Measurements from ENCODE around the gene ATPAF2.

DNA sequence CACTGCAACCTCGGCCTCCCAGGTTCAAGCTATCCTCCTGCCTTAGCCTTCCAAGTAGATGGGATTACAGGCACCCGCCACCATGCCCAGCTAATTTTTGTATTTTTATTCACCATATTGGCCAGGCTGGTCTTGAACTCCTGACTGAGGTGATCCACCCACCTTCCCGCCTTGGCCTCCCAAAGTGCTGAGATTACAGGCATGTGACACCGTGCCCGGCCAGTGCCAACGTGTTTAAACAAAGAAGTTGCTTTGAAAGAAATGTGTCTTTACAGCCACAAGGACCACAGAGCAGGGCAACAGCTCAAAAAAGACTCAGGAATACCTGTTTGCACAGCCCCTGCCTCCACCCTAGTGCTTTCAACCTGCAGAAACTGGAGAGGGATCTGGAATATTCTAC, 25.0 kb downstream of the ATPAF2 start:
- no peak for TF ChIP-seq MYC (IDR thresholded peaks at IDR 0.05; ENCODE audit: insufficient read depth, insufficient read length, insufficient replicate concordance, low read length, severe bottlenecking)
- no peak for TF ChIP-seq EZH2 (IDR thresholded peaks at IDR 0.05; ENCODE audit: borderline replicate concordance, control insufficient read depth, low read depth, low read length)
- TF ChIP-seq, protein P1, sequence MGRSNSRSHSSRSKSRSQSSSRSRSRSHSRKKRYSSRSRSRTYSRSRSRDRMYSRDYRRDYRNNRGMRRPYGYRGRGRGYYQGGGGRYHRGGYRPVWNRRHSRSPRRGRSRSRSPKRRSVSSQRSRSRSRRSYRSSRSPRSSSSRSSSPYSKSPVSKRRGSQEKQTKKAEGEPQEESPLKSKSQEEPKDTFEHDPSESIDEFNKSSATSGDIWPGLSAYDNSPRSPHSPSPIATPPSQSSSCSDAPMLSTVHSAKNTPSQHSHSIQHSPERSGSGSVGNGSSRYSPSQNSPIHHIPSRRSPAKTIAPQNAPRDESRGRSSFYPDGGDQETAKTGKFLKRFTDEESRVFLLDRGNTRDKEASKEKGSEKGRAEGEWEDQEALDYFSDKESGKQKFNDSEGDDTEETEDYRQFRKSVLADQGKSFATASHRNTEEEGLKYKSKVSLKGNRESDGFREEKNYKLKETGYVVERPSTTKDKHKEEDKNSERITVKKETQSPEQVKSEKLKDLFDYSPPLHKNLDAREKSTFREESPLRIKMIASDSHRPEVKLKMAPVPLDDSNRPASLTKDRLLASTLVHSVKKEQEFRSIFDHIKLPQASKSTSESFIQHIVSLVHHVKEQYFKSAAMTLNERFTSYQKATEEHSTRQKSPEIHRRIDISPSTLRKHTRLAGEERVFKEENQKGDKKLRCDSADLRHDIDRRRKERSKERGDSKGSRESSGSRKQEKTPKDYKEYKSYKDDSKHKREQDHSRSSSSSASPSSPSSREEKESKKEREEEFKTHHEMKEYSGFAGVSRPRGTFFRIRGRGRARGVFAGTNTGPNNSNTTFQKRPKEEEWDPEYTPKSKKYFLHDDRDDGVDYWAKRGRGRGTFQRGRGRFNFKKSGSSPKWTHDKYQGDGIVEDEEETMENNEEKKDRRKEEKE (IDR thresholded peaks at IDR 0.05): no peak
- no peak for TF ChIP-seq CHD1 (IDR thresholded peaks at IDR 0.05; ENCODE audit: low read depth, low read length)
- TF ChIP-seq MTA2 (IDR thresholded peaks at IDR 0.05; ENCODE audit: low read depth): no peak
- no peak for TF ChIP-seq JUNB (IDR thresholded peaks at IDR 0.05)
- TF ChIP-seq HCFC1 (IDR thresholded peaks at IDR 0.05; ENCODE audit: low read length): no peak
- TF ChIP-seq, protein P2, sequence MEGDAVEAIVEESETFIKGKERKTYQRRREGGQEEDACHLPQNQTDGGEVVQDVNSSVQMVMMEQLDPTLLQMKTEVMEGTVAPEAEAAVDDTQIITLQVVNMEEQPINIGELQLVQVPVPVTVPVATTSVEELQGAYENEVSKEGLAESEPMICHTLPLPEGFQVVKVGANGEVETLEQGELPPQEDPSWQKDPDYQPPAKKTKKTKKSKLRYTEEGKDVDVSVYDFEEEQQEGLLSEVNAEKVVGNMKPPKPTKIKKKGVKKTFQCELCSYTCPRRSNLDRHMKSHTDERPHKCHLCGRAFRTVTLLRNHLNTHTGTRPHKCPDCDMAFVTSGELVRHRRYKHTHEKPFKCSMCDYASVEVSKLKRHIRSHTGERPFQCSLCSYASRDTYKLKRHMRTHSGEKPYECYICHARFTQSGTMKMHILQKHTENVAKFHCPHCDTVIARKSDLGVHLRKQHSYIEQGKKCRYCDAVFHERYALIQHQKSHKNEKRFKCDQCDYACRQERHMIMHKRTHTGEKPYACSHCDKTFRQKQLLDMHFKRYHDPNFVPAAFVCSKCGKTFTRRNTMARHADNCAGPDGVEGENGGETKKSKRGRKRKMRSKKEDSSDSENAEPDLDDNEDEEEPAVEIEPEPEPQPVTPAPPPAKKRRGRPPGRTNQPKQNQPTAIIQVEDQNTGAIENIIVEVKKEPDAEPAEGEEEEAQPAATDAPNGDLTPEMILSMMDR (IDR thresholded peaks at IDR 0.05 in 2 of 3, conservative IDR thresholded peaks at IDR 0.05 in 1 of 3; ENCODE audit: control insufficient read depth in 2 of 3, extremely low read depth in 1 of 3, insufficient read depth in 1 of 3, low read depth in 3 of 3, low read length in 3 of 3): no peak
- TF ChIP-seq ZNF384 (IDR thresholded peaks at IDR 0.05; ENCODE audit: borderline replicate concordance, low read depth, low read length): no peak
- no peak for TF ChIP-seq CREB1 (IDR thresholded peaks at IDR 0.05; ENCODE audit: low read depth)
- TF ChIP-seq EP300 (IDR thresholded peaks at IDR 0.05; ENCODE audit: borderline replicate concordance in 1 of 2, control insufficient read depth in 1 of 2, low read depth in 2 of 2, low read length in 2 of 2): no peak
- TF ChIP-seq, protein P3, sequence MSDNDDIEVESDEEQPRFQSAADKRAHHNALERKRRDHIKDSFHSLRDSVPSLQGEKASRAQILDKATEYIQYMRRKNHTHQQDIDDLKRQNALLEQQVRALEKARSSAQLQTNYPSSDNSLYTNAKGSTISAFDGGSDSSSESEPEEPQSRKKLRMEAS (IDR thresholded peaks at IDR 0.05; ENCODE audit: low read depth, low read length): no peak
- TF ChIP-seq PBX3 (IDR thresholded peaks at IDR 0.05; ENCODE audit: insufficient replicate concordance, low read depth, low read length): no peak
- TF ChIP-seq USF2 (IDR thresholded peaks at IDR 0.05; ENCODE audit: borderline replicate concordance, low read depth, low read length): no peak
